ENCODE data around the gene AGTRAP. TPM values are rescaled to one million over a fixed set of nuclear protein-coding genes. Genes with fewer than 3 reads are reported as not detected.

The AGTRAP gene, protein sequence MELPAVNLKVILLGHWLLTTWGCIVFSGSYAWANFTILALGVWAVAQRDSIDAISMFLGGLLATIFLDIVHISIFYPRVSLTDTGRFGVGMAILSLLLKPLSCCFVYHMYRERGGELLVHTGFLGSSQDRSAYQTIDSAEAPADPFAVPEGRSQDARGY
- total RNA-seq = 44.6 and 45.2 TPM in 2 replicates

- DNase-seq (ENCODE audit: low read depth, low spot score) = peak; percentile 71
Observed at GRCh38 chr1:11735854-11736745, at the start of gene AGTRAP. Gene AGTRAP (plus strand): TSS chr1:11736136. CDS start chr1:11736209, 73 bp downstream.

- DNase-seq (ENCODE audit: low read depth, low spot score) = no peak
Observed at GRCh38 chr1:11688506-11688905, 47.4 kb upstream of the AGTRAP start.

GRCh38 chr1:11690397-11691301 lies 45.3 kb upstream of the AGTRAP start:
- no peak for DNase-seq (ENCODE audit: low read depth, low spot score)

GRCh38 chr1:11691302-11691914 lies 44.5 kb upstream of the AGTRAP start, which contains the start of gene DRAXIN:
Gene DRAXIN (plus strand): TSS chr1:11691710. CDS start chr1:11706259, 14,549 bp downstream.
- no peak for DNase-seq (ENCODE audit: low read depth, low spot score)

DNA sequence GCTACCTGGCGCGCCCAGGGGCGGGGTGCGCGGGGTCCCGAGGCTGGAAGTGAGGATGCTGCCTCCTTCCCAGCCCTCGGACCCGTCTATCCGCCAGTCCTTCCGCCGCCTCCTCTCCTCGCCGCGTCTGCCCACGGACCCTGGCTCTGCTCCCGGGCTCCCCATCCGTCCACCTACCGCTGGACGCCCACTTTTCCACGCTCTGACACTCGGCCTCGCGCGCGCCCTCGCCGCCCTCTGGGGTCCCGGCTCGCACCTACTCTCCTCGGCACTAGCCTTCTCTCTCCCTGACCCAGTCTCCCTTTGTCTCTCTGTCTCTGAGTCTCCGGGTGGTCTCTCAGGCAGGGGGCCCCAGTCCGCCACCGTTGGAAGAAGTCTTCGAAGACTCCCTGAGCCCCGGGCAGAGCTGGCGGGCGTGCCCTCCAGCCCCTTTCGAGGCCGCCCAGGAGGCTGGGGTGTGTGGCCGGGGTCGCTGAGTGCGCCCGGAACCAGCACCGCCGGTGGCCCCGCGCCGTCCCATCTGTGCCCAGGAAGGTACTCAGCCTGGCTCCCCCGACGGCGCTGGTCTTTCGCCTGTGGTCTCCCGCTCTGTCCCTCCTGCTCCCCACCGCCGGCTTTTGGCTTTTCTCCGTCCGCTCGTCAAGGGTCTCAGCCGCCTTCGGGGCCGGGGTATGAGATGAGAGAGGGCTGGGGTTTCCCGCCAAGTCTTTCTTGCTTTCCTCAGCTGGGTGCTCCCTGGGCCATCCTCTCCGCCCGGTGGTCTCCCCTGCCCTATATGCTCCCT lies 43.8 kb upstream of the AGTRAP start:
- no peak for DNase-seq (ENCODE audit: low read depth, low spot score)

GRCh38 chr1:11693024-11693590 lies 42.8 kb upstream of the AGTRAP start:
- peak; percentile 59 for DNase-seq (ENCODE audit: low read depth, low spot score)

GRCh38 chr1:11693917-11694316 lies 42.0 kb upstream of the AGTRAP start:
- no peak for DNase-seq (ENCODE audit: low read depth, low spot score)

GRCh38 chr1:11695861-11696260 lies 40.1 kb upstream of the AGTRAP start:
- DNase-seq (ENCODE audit: low read depth, low spot score) = no peak

DNA sequence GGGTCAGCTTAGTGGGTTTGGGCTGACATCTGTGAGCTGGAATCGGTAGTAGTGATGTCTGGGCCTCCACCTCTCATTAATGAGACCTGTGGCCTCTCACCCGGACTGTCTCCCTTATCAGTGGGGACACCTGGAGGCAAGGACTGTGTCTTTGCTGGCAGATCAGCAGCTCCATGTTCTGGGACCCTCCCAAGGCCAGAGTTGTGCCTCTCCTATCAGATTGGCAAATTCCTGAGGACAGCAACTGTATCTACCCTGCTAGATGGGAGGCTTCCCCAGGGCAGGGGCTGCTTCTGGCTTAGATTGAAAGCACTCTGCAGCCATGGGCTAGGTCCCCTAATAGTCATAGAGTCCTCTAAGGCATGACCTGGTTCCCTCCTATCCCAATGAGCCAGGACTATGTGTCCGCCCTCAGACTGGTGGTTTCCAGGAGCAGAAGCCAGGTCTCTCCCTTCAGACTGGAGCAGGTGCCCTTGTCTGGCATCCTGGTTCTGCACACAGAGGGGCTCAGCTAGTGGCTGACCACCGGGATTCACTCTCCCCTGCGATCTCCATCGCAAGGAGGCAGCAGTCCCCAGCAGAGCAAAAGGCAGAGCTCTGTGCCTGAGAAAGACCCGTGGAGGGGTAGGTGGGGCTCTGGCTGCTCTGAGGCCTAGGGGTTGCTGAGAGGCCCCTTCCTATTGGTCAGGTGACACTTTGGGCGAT lies 38.6 kb upstream of the AGTRAP start:
- DNase-seq (ENCODE audit: low read depth, low spot score) = no peak

DNA sequence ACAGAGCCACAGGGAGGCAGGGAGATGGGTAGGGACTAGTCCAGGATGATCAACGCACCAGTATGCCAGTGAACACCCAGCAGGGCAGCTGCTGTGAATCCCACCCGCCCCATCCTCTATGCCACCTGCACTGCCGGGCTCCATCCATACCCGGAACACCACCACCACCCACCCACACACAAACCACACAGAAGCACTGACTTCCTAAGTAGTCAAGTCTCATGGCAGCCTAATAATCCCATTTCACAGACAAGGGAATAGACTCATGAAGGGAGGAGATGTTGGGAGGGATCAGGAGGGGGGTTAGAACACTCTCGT lies 38.1 kb upstream of the AGTRAP start:
- DNase-seq (ENCODE audit: low read depth, low spot score) = no peak

DNA sequence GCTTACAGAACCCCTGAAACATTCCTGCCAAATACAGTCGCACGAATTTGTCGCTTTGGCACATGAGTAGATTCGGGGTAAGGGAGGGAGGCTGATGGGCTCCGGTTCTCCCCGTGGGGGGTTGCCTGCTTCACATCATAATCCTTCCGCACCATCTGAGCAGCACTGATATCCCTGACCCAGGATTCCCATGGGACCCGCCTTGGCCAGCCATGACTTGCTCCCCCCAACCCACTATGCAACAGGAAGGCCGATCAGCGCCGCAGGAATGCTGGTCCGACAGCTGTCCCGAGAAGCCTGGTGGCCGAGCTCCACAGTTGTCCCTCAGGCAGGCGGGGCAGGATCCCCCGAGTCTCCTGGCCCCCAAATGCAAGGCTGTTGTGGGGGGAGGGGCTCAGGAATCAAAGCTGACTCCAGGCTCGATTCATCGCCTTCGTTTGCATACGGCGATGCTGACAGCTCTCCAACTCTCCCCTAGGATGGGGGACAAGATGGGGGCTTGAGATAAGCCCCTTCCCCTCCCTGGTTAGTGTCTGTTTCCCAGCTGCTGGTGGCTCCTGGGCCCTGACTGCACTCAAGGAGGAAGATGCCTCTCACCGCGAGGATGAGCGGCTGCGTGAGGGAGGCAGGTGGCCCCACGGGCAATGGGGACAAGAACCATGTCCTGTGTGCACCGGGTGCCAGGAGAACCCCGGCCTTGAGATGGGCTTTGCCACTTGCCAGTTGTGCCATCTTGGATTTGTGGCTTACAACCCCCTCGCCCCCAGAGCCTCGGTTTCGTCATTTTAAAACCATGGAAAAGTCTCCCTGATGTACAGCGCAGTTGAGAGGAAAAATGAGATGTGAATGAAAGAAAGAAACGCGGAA lies 35.1 kb upstream of the AGTRAP start:
- DNase-seq (ENCODE audit: low read depth, low spot score) = no peak

GRCh38 chr1:11701551-11701961 lies 34.4 kb upstream of the AGTRAP start:
- no peak for DNase-seq (ENCODE audit: low read depth, low spot score)

GRCh38 chr1:11701981-11702803 lies 33.7 kb upstream of the AGTRAP start:
- no peak for DNase-seq (ENCODE audit: low read depth, low spot score)

DNA sequence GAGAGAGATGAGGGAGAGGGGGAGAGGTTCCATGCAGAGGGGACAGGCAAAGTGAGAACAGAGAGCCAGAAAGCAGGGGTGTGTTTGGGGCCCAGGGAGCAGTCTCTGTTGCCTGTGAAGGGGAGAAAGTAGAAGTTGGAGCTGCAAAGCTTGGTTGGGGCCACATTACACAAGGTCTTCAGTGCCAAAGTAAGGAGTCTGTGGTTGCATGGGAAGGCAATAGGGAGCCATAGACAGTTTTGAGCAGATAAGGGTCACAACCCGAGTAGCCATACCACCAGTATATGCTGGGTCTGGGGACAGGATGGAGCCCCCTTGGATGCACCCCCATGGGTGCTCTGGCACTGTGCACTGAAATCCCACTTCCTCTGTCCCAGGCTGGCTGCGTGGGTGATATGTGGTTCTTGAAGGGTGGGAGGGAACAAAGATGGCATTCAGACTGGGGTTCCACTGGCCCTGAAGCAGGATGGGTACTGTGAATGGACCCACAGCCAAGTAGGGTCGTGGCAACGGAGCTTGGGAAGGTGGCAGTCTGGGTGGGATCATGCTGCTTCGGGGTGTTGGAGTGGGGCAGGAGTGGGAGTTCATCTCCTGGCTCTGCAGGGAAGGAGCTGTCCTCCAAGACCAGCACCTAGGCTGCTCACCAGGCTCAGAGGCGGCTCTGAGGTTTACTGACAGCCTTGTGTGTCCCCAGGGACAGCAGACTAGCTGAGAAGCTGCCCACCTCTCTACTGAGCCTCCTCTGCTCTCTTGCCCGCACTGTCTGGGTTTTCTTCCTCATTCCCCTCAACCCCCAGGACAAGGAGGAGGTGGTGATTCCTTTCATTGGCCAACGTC lies 32.4 kb upstream of the AGTRAP start:
- DNase-seq (ENCODE audit: low read depth, low spot score) = no peak

- no peak for DNase-seq (ENCODE audit: low read depth, low spot score)
Observed at GRCh38 chr1:11704194-11704529, 31.8 kb upstream of the AGTRAP start.

DNA sequence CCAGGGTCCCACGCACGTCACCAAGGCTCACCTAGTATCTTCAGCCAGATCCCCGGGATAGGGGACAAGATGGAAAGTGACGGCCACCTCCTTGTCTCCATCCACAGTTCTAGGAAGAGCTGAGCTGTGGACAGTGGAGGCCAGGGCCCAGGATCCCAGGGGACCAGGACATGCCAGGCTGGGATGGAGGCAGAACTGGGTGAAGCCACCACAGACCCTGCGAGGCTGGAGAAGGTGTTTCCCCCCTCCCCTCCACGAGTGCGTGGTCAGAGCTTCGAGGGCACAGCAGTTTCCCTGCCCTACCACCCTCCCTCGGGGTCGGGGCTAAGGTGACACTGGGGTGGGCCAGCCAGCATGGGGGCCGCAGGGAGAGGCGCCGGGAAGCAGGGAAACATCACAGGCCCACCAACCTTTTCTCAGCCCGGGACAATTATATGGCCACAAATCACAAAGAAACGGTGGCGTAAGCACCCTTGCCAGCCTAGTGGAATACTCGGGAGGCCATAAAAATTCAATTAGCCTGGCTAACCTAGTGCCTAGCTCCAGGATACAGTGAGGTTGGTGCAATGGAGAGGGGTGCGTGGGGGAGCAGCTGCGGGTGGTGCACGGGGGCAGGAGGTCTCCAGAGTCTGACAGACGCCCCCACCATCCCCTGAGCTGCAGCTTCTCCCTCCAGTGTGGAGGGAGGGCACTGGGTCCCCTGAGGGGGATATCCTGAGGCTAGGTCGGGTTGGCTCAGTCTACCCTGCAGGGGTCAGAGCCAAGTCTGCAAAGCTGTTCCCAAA lies 31.1 kb upstream of the AGTRAP start:
- no peak for DNase-seq (ENCODE audit: low read depth, low spot score)

Data from pulmonary artery endothelial cell (primary cell).